GM23248 (cell line): ENCODE data around the gene NOXA1. TPM values are rescaled to one million over a fixed set of nuclear protein-coding genes. Genes with fewer than 3 reads are reported as not detected.

Source experiments
- DNase-seq: peaks from one replicate; pipeline ENCODE4 v3.0.0-alpha.2; 2015
- H2AFZ ChIP-seq: fragments of 200-600 bp; sonication (generic); 2 replicates; pipeline ENCODE4 v1.6.1; 2016; ENCODE audit warnings: antibody characterized with exemption
- H3F3A ChIP-seq: fragments of 200-600 bp; sonication (generic); 2 replicates; pipeline ENCODE4 v1.6.1; 2016; ENCODE audit warnings: mild to moderate bottlenecking, antibody characterized with exemption, mixed run types; ENCODE audit not compliant: insufficient read depth
- H3K27ac ChIP-seq: fragments of 200-600 bp; sonication (generic); 2 replicates; pipeline ENCODE4 v1.5.1; 2016; ENCODE audit warnings: mild to moderate bottlenecking
- H3K27me3 ChIP-seq: fragments of 200-600 bp; sonication (generic); replicated peaks from 2 replicates; pipeline ENCODE4 v1.6.1; 2016; ENCODE audit warnings: mild to moderate bottlenecking; ENCODE audit not compliant: insufficient read depth
- H3K36me3 ChIP-seq: fragments of 200-600 bp; sonication (generic); 2 replicates; pipeline ENCODE4 v1.6.1; 2016; ENCODE audit warnings: low read depth, mild to moderate bottlenecking
- H3K4me1 ChIP-seq: fragments of 200-600 bp; sonication (generic); 2 replicates; pipeline ENCODE4 v1.6.1; 2016; ENCODE audit warnings: mild to moderate bottlenecking; ENCODE audit not compliant: insufficient read depth
- H3K4me2 ChIP-seq: fragments of 200-600 bp; sonication (generic); one replicate; pipeline ENCODE4 v1.6.1; 2016; ENCODE audit warnings: mild to moderate bottlenecking; ENCODE audit not compliant: unreplicated experiment
- H3K4me3 ChIP-seq: fragments of 200-600 bp; sonication (generic); 2 replicates; pipeline ENCODE4 v1.5.1; 2016; ENCODE audit warnings: mild to moderate bottlenecking
- H3K79me2 ChIP-seq: fragments of 200-600 bp; sonication (generic); 2 replicates; pipeline ENCODE4 v1.6.1; 2016; ENCODE audit warnings: mild to moderate bottlenecking; ENCODE audit not compliant: insufficient read depth
- H3K9ac ChIP-seq: fragments of 200-600 bp; sonication (generic); 2 replicates; pipeline ENCODE4 v1.6.1; 2016; ENCODE audit warnings: mild to moderate bottlenecking
- H3K9me2 ChIP-seq: fragments of 200-600 bp; sonication (generic); 2 replicates; pipeline ENCODE4 v1.6.1; 2016; ENCODE audit warnings: mixed run types, mild to moderate bottlenecking, moderate library complexity; ENCODE audit not compliant: insufficient read depth
- H3K9me3 ChIP-seq: fragments of 200-600 bp; sonication (generic); one replicate; pipeline ENCODE4 v1.6.1; 2017; ENCODE audit warnings: low read depth
- H4K20me1 ChIP-seq: fragments of 200-600 bp; sonication (generic); 2 replicates; pipeline ENCODE4 v1.6.0; 2016; ENCODE audit not compliant: insufficient read depth
- EZH2 ChIP-seq: fragments of 200-600 bp; sonication (generic); IDR thresholded peaks from 2 replicates; pipeline ENCODE4 v1.6.1; 2018; ENCODE audit warnings: antibody characterized with exemption, mild to moderate bottlenecking; ENCODE audit not compliant: insufficient read depth, poor library complexity, severe bottlenecking
- EZH2phosphoT487 ChIP-seq: fragments of 200-600 bp; sonication (generic); IDR thresholded peaks from 2 replicates; pipeline ENCODE4 v1.6.1; 2018; ENCODE audit warnings: antibody characterized with exemption, moderate library complexity, mild to moderate bottlenecking, low read depth; ENCODE audit not compliant: insufficient read depth
- WGBS, 2 experiments: methylation state at CpG; one replicate each; pipeline ENCODE4 v1.1.6; 2015 to 2017; ENCODE audit warnings: low lambda C conversion rate in 2 of 2, low coverage in 1 of 2; ENCODE audit errors: missing lambda C conversion rate in 2 of 2; 5-methylcytosine and 5-hydroxymethylcytosine counted together
- in situ Hi-C: fragments of 300-500 bp; cut with MboI; formaldehyde crosslinking; loops from 2 replicates; pipeline ENCODE4 v1.15.0; 2020
- polyA plus RNA-seq: library from polyadenylated mRNA; unstranded; fragments of >200 nt; fragmentation: Nextera tagmentation; extraction: Ambion mirVana; gene quantifications from 2 replicates; pipeline ENCODE4 v1.2.1, GENCODE V29; 2016
- total RNA-seq: library from RNA; depleted of rRNA; stranded (reverse); fragments of >200 nt; shearing (Covaris generic); gene quantifications from 2 replicates; pipeline ENCODE4 v1.2.3, GENCODE V29; 2014

NOXA1 gene
- total and polyA plus RNA-seq, 2 experiments from 2014 or later, result 0.32 to 0.39 TPM

- no peaks in the 10 kb centered on the region for H3F3A ChIP-seq
- 96 to 99% methylated on average over 15 to 23 of the region's 24 CpGs for WGBS, 2 experiments
- no peak overlapping the region for H2AFZ ChIP-seq
- no peak overlapping the region for H3K27ac ChIP-seq
- no peaks in the 10 kb centered on the region for H4K20me1 ChIP-seq
- H3K4me1 ChIP-seq, result 0 out of 2 replicates have a peak, but pooled peaks cover 3% of the 10 kb centered on the region
- in situ Hi-C loops, result loop anchor here (10.0 to 25.0 kb wide), 2 partner anchors 110 to 293 kb away; partner anchors contain the start of gene DPP7
- no peak overlapping the region for H3K9ac ChIP-seq
- H3K36me3 ChIP-seq, result no peaks in the 10 kb centered on the region
- H3K4me2 ChIP-seq, result no peak overlapping the region
- H3K4me3 ChIP-seq, result no peak overlapping the region
- H3K27me3 ChIP-seq, result no peaks in the 10 kb centered on the region
- DNase-seq, result no peak
- H3K9me2 ChIP-seq, result no peaks in the 10 kb centered on the region
- H3K9me3 ChIP-seq, result no peaks in the 10 kb centered on the region
- no peaks in the 10 kb centered on the region for H3K79me2 ChIP-seq
- TF ChIP-seq EZH2phosphoT487, result no peak
- no peak for TF ChIP-seq EZH2
Measured at GRCh38 chr9:137404961-137405567, 18.1 kb upstream of the NOXA1 start.

GRCh38 chr9:137405677-137406081, 17.5 kb upstream of the NOXA1 start:
- 0 out of 2 replicates have a peak, but pooled peaks cover 3% of the 10 kb centered on the region for H3K4me1 ChIP-seq
- WGBS, 2 experiments, result 89 to 90% methylated on average over 11 of the region's 11 CpGs
- no peak overlapping the region for H3K9ac ChIP-seq
- H2AFZ ChIP-seq, result no peak overlapping the region
- no peaks in the 10 kb centered on the region for H3K9me3 ChIP-seq
- no peaks in the 10 kb centered on the region for H4K20me1 ChIP-seq
- no peak overlapping the region for H3K4me3 ChIP-seq
- H3K79me2 ChIP-seq, result no peaks in the 10 kb centered on the region
- H3F3A ChIP-seq, result no peaks in the 10 kb centered on the region
- H3K4me2 ChIP-seq, result no peak overlapping the region
- H3K9me2 ChIP-seq, result no peaks in the 10 kb centered on the region
- in situ Hi-C loops, result loop anchor here (10.0 to 25.0 kb wide), 2 partner anchors 111 to 293 kb away; partner anchors contain the start of gene DPP7
- H3K36me3 ChIP-seq, result no peaks in the 10 kb centered on the region
- no peak for DNase-seq
- TF ChIP-seq EZH2phosphoT487 (no peak), EZH2 (no peak)
- H3K27me3 ChIP-seq, result no peaks in the 10 kb centered on the region
- no peak overlapping the region for H3K27ac ChIP-seq

GRCh38 chr9:137406085-137406760, 17.0 kb upstream of the NOXA1 start:
- Histone ChIP-seq H3K4me2 (peak overlapping the region; percentile 86), H3K9me3 (no peaks in the 10 kb centered on the region), H3K79me2 (no peaks in the 10 kb centered on the region), H2AFZ (0 out of 2 replicates have a peak overlapping the region, but pooled peaks have one; percentile 82), H3K27me3 (no peaks in the 10 kb centered on the region), H3K36me3 (no peaks in the 10 kb centered on the region), H4K20me1 (no peaks in the 10 kb centered on the region), H3F3A (no peaks in the 10 kb centered on the region), H3K4me1 (0 out of 2 replicates have a peak, but pooled peaks cover 3% of the 10 kb centered on the region), H3K9ac (peak overlapping the region; percentile 74; the same call in 1 of the 2 replicates), H3K27ac (no peak overlapping the region), H3K9me2 (no peaks in the 10 kb centered on the region), H3K4me3 (0 out of 2 replicates have a peak overlapping the region, but pooled peaks have one; percentile 62)
- WGBS, 2 experiments, result 38 to 42% methylated on average over 17 to 20 of the region's 20 CpGs
- in situ Hi-C loops, result loop anchor here (10.0 to 25.0 kb wide), 2 partner anchors 111 to 294 kb away; partner anchors contain the start of gene DPP7
- TF ChIP-seq EZH2 (no peak), EZH2phosphoT487 (no peak)
- DNase-seq, result no peak

- in situ Hi-C loops, result loop anchor here (10.0 to 25.0 kb wide), 2 partner anchors 112 to 295 kb away; partner anchors contain the start of gene DPP7
- H3K79me2 ChIP-seq, result no peaks in the 10 kb centered on the region
- DNase-seq, result peak; percentile 86
- peak overlapping the region; percentile 74 for H3K9ac ChIP-seq
- H3K4me2 ChIP-seq, result peak overlapping the region; percentile 86
- H3K27me3 ChIP-seq, result no peaks in the 10 kb centered on the region
- TF ChIP-seq EZH2phosphoT487 (no peak), EZH2 (no peak)
- no peaks in the 10 kb centered on the region for H4K20me1 ChIP-seq
- H3K9me3 ChIP-seq, result no peaks in the 10 kb centered on the region
- peak overlapping the region; percentile 82 for H2AFZ ChIP-seq
- peak overlapping the region; percentile 62 for H3K4me3 ChIP-seq
- H3K4me1 ChIP-seq, result peaks cover 6% of the 10 kb centered on the region
- H3F3A ChIP-seq, result no peaks in the 10 kb centered on the region
- no peaks in the 10 kb centered on the region for H3K36me3 ChIP-seq
- no peaks in the 10 kb centered on the region for H3K9me2 ChIP-seq
- WGBS, 2 experiments, result 2 to 4% methylated on average over 22 to 53 of the region's 63 CpGs
- no peak overlapping the region for H3K27ac ChIP-seq
Measured at GRCh38 chr9:137406876-137407589, 16.2 kb upstream of the NOXA1 start.
